Stimulated activated memory B cell treated with anti-CD40 and anti-IgM and Interleukin-4, amounts not matched to agents 10 μg/mL and 1 μg/mL and 100 μg/mL, for 72 hours (primary cell): ENCODE data around the gene VWA8.
A peak's percentile ranks its signal among the peaks of the same experiment; 100 is the strongest.
"Not testable (repeated sequence)": the region's sequence is repeated elsewhere in the genome, so short reads cannot be mapped to it uniquely, and the experiment has no call there.

Source experiments
- ATAC-seq: fragments of 150-1000 bp; cut with Tn5 transposase; 2 replicates; pipeline ENCODE4 v1.10.0; 2021
- H3K27ac Mint-ChIP-seq: one replicate; pipeline ENCODE4 v1.8.0; 2022; ENCODE audit warnings: mild to moderate bottlenecking, mixed read lengths
- H3K27me3 Mint-ChIP-seq: one replicate; pipeline ENCODE4 v1.8.0; 2022; ENCODE audit warnings: mixed read lengths
- H3K36me3 Mint-ChIP-seq: one replicate; pipeline ENCODE4 v1.8.0; 2022; ENCODE audit warnings: mixed read lengths
- H3K4me1 Mint-ChIP-seq: one replicate; pipeline ENCODE4 v1.8.0; 2022; ENCODE audit warnings: mixed read lengths
- H3K4me3 Mint-ChIP-seq: one replicate; pipeline ENCODE4 v1.8.0; 2022; ENCODE audit warnings: mild to moderate bottlenecking, moderate library complexity, mixed read lengths
- H3K9me3 Mint-ChIP-seq: one replicate; pipeline ENCODE4 v1.8.0; 2022; ENCODE audit warnings: mixed read lengths

The VWA8 gene

GRCh38 chr13:41919741-41920487 is 41.0 kb downstream of the VWA8 start:
- Mint-ChIP-seq H3K27ac (peak overlapping the region; percentile 9), H3K4me3 (no peak overlapping the region), H3K27me3 (no peaks in the 10 kb centered on the region), H3K36me3 (peaks cover 33% of the 10 kb centered on the region), H3K9me3 (peaks cover 10% of the 10 kb centered on the region), H3K4me1 (peaks cover 57% of the 10 kb centered on the region)
- ATAC-seq, result no peak

DNA sequence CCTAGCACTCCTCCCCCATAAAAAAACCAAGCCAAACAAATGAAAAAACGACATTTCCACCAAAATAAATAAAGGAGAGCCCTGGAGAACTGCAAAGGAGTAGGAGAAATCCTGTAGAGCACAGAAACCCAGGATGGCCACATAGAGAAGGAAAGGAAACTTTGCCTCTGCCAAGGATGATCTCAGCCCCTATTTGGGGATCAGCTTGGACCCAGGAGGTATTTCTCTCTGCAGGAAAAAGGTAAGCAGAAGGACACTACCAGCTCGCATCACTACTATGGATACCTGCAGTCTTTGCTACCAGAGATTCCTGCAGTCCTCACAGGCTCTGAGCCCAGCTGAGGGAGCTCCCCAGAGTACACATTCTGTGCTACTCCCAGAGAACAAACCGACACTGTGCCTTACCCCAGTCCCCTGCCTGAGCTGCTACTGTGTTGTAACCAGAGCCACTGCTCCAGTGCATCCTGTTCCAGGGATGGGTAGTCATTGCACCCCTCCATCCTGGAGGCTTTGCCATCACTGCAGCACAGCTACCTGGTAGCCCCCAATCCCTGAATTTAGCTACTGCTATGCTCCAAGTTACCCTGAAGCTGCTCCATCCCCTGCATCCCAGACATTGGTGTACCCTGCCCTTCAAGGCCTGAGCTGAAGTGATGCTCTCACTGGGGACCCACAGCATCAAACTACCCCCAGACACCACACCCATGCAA is 41.7 kb downstream of the VWA8 start:
- Mint-ChIP-seq H3K36me3 (peaks cover 26% of the 10 kb centered on the region), H3K27ac (peak overlapping the region; percentile 9), H3K9me3 (peaks cover 8% of the 10 kb centered on the region), H3K4me1 (peaks cover 60% of the 10 kb centered on the region), H3K27me3 (no peaks in the 10 kb centered on the region), H3K4me3 (no peak overlapping the region)
- no peak for ATAC-seq

DNA sequence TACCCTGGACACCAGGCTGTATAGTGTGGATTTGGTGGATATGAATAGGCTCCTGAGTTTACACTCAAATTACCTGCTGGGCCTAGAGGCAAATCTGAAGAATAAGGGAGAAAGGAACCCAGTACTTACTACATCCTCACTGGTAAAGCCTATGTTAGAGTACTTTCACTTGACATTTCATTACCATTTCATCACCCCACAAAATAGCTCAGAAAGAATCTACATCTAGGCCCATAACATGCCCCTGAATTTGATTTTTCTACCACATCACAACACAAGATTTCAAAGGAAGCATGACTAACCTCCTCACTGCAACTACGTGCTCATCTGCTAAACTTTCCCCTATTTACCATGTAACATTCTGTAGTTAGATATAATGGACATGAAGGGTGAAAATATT is 43.3 kb downstream of the VWA8 start:
- Mint-ChIP-seq H3K9me3 (peaks cover 3% of the 10 kb centered on the region), H3K36me3 (peaks cover 17% of the 10 kb centered on the region), H3K4me1 (peaks cover 53% of the 10 kb centered on the region), H3K4me3 (peak overlapping the region; percentile 1), H3K27me3 (no peaks in the 10 kb centered on the region), H3K27ac (peak overlapping the region; percentile 28)
- ATAC-seq, result peak; percentile 71

DNA sequence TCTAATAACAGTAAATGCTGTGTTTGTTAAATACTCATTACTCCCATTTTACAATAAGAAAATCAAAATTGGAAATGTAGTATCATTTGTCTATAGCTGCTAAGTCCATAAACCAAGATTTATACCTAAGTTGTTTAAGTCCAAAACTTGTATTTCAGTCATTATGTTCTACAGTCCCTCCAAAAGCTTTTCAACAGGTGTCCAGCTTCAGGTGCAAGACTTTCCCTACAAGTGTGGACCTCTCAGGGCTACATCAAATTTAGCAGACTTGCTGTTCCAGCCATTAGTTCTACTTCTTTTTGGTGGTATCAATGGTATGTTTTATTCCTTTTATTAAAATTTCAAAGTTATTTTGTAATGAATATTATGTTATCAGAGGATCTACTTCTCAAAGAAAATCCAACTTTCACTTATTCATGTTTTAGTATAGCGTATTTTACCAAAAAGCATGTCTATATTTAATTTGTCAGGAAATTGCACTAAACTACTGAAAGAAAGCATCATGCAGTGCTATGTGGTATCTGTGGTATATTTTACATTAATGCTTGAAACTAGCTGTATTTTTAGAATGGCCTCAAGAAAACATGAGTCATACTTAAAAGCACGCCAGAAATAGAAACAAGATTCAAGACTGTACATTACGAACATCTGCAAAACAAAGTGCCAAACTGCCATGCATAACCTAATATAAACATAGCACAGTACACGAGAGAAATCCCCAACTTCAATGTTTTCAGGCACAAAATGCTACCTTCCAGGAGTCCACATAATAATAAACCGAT is 44.5 kb downstream of the VWA8 start:
- Mint-ChIP-seq H3K36me3 (peaks cover 10% of the 10 kb centered on the region), H3K4me3 (peak overlapping the region; percentile 38), H3K27me3 (no peaks in the 10 kb centered on the region), H3K27ac (peak overlapping the region; percentile 44), H3K4me1 (peaks cover 48% of the 10 kb centered on the region), H3K9me3 (peaks cover under 1% of the 10 kb centered on the region)
- peak; percentile 90 for ATAC-seq

GRCh38 chr13:41915081-41915480 is 45.8 kb downstream of the VWA8 start:
- no peaks in the 10 kb centered on the region for H3K9me3 Mint-ChIP-seq
- H3K27me3 Mint-ChIP-seq, result no peaks in the 10 kb centered on the region
- peak overlapping the region; percentile 24 for H3K27ac Mint-ChIP-seq
- no peak overlapping the region for H3K4me3 Mint-ChIP-seq
- H3K36me3 Mint-ChIP-seq, result peaks cover 9% of the 10 kb centered on the region
- peaks cover 37% of the 10 kb centered on the region for H3K4me1 Mint-ChIP-seq
- no peak for ATAC-seq

DNA sequence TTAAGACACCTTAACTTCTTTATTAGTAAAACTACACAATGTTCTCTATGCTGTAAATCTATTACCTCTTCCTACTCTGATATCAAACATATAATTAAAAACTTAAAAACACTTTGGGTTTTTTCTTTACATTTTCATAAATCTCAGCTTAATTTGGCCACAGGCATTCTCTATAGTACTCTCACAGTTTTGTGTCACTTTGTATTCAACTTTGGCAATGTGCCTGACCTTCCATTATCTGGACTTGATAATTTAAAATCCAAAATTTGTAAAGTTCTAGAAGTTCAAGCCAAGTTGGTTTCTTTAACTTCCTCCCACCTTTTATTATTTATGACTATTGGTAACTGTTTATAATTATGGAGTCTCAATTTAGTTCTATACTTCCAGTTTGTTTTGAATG is 46.4 kb downstream of the VWA8 start:
- H3K4me3 Mint-ChIP-seq, result no peak overlapping the region
- peak overlapping the region; percentile 24 for H3K27ac Mint-ChIP-seq
- H3K36me3 Mint-ChIP-seq, result peaks cover 12% of the 10 kb centered on the region
- peaks cover 32% of the 10 kb centered on the region for H3K4me1 Mint-ChIP-seq
- H3K27me3 Mint-ChIP-seq, result no peaks in the 10 kb centered on the region
- no peak for ATAC-seq
- H3K9me3 Mint-ChIP-seq, result no peaks in the 10 kb centered on the region

DNA sequence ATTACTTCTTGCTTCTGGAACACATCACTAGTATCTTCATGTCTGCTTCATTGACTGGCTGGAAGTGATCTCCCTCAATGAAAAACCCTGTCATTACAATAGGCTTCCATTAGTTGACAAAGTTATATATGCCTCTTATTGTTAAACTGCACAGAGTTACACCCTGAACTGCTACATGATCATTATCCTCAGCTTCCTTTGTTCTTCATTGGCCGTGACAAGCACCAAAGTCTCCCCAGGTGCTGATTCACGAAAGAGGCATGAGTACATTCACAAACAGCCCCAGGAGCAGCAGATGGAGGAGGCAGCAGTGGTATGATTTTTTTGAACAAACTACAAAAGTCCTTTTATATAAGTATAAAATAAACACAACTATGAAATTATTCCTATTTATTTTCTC is 51.4 kb downstream of the VWA8 start:
- no peaks in the 10 kb centered on the region for H3K9me3 Mint-ChIP-seq
- no peak overlapping the region for H3K27ac Mint-ChIP-seq
- H3K4me1 Mint-ChIP-seq, result peaks cover 1% of the 10 kb centered on the region
- peaks cover 38% of the 10 kb centered on the region for H3K36me3 Mint-ChIP-seq
- no peak for ATAC-seq
- H3K4me3 Mint-ChIP-seq, result no peak overlapping the region
- no peaks in the 10 kb centered on the region for H3K27me3 Mint-ChIP-seq

GRCh38 chr13:41905600-41906254 is 55.2 kb downstream of the VWA8 start:
- ATAC-seq, result peak; percentile 68
- peaks cover 51% of the 10 kb centered on the region for H3K36me3 Mint-ChIP-seq

GRCh38 chr13:41900918-41901317 is 60.0 kb downstream of the VWA8 start:
- H3K27me3 Mint-ChIP-seq, result no peaks in the 10 kb centered on the region
- no peak overlapping the region for H3K4me3 Mint-ChIP-seq
- H3K4me1 Mint-ChIP-seq, result no peaks in the 10 kb centered on the region
- H3K27ac Mint-ChIP-seq, result no peak overlapping the region
- H3K36me3 Mint-ChIP-seq, result peaks cover 32% of the 10 kb centered on the region
- no peak for ATAC-seq
- no peaks in the 10 kb centered on the region for H3K9me3 Mint-ChIP-seq

More at GRCh38 chr13:41905600-41906254, 55.2 kb downstream of the VWA8 start:
- Mint-ChIP-seq H3K27me3 (no peaks in the 10 kb centered on the region), H3K27ac (no peak overlapping the region), H3K4me3 (no peak overlapping the region), H3K4me1 (no peaks in the 10 kb centered on the region), H3K9me3 (no peaks in the 10 kb centered on the region)

DNA sequence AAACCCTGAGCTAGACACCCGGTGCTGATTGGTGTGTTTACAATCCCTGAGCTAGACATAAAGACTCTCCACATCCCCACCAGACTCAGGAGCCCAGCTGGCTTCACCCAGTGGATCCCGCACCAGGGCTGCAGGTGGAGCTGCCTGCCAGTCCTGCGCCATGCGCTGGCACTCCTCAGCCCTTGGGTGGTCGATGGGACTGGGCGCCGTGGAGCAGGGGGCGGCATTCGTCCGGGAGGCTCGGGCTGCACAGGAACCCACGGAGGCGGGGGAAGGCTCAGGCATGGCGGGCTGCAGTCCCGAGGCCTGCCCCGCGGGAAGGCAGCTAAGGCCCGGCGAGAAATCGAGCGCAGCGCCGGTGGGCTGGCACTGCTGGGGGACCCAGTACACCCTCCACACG is 62.5 kb downstream of the VWA8 start:
- H3K9me3 Mint-ChIP-seq, H3K27ac Mint-ChIP-seq, H3K27me3 Mint-ChIP-seq, H3K4me1 Mint-ChIP-seq, ATAC-seq, H3K4me3 Mint-ChIP-seq: not testable (repeated sequence)
- peaks cover 37% of the 10 kb centered on the region for H3K36me3 Mint-ChIP-seq

GRCh38 chr13:41897126-41897525 is 63.8 kb downstream of the VWA8 start:
- Mint-ChIP-seq H3K4me3 (no peak overlapping the region), H3K27me3 (no peaks in the 10 kb centered on the region), H3K36me3 (peaks cover 40% of the 10 kb centered on the region), H3K27ac (no peak overlapping the region), H3K9me3 (no peaks in the 10 kb centered on the region), H3K4me1 (peaks cover 5% of the 10 kb centered on the region)
- ATAC-seq, result no peak

- H3K27me3 Mint-ChIP-seq, result no peaks in the 10 kb centered on the region
- ATAC-seq, result no peak
- no peak overlapping the region for H3K27ac Mint-ChIP-seq
- peaks cover 5% of the 10 kb centered on the region for H3K4me1 Mint-ChIP-seq
- H3K9me3 Mint-ChIP-seq, result no peaks in the 10 kb centered on the region
- H3K4me3 Mint-ChIP-seq, result no peak overlapping the region
- H3K36me3 Mint-ChIP-seq, result peaks cover 46% of the 10 kb centered on the region
Measured at GRCh38 chr13:41895478-41895877, 65.4 kb downstream of the VWA8 start.

DNA sequence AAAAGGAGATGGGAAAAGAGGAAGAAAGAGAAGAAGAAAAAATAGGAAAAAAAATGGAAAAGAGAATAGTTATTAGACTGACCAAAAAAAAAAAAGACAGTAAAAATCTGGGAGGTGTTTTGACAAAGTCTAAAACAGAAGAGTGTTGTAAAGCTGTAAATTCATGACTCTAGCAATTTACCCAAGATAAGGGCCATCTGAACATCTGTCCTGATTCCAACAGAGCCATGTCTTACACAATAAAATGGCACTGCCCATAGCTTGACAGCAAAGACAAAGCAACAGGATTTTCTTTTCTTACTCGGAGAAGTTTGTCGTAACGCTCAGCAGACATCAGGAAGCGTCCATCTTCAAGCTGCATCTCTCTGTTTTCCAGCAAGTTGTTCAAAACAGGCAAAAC is 69.8 kb downstream of the VWA8 start:
- Mint-ChIP-seq H3K27me3 (no peaks in the 10 kb centered on the region), H3K9me3 (no peaks in the 10 kb centered on the region), H3K4me1 (peaks cover 5% of the 10 kb centered on the region), H3K36me3 (peaks cover 62% of the 10 kb centered on the region), H3K27ac (no peak overlapping the region), H3K4me3 (no peak overlapping the region)
- ATAC-seq, result no peak

GRCh38 chr13:41883147-41883546 is 77.8 kb downstream of the VWA8 start:
- H3K9me3 Mint-ChIP-seq, result peaks cover 7% of the 10 kb centered on the region
- ATAC-seq, result no peak
- no peak overlapping the region for H3K4me3 Mint-ChIP-seq
- H3K27ac Mint-ChIP-seq, result no peak overlapping the region
- H3K27me3 Mint-ChIP-seq, result no peaks in the 10 kb centered on the region
- H3K36me3 Mint-ChIP-seq, result peaks cover 65% of the 10 kb centered on the region
- no peaks in the 10 kb centered on the region for H3K4me1 Mint-ChIP-seq

GRCh38 chr13:41881890-41882289 is 79.0 kb downstream of the VWA8 start:
- not testable (repeated sequence) for H3K4me1 Mint-ChIP-seq, ATAC-seq

More at GRCh38 chr13:41881890-41882289, 79.0 kb downstream of the VWA8 start:
- H3K4me3 Mint-ChIP-seq, H3K27ac Mint-ChIP-seq, H3K27me3 Mint-ChIP-seq, H3K9me3 Mint-ChIP-seq: not testable (repeated sequence)
- H3K36me3 Mint-ChIP-seq, result peaks cover 56% of the 10 kb centered on the region
